Lung (tissue), 12 donors: ENCODE results near the gene RANBP1. TPM values are rescaled to one million over a fixed set of nuclear protein-coding genes. Genes with fewer than 3 reads are reported as not detected.

Source experiments
- ATAC-seq: fragments of 200-7000 bp; cut with Tn5 transposase; one replicate; pipeline ENCODE4 v1.9.1; 2020; ENCODE audit warnings: moderate number of reproducible peaks; ENCODE audit not compliant: insufficient read depth, low FRiP score
- DNase-seq, 3 donors: peaks; one replicate each; pipeline ENCODE4 v3.0.0-alpha.2; 2013 to 2017
- H3K27ac ChIP-seq, 2 donors: one replicate each; pipeline ENCODE4 v1.5.1; 2013; ENCODE audit warnings: mild to moderate bottlenecking in 2 of 2, moderate library complexity in 2 of 2, control low read depth in 1 of 2, inconsistent platforms in 1 of 2, low read depth in 1 of 2, low read length in 1 of 2
- H3K27me3 ChIP-seq, 3 donors: one replicate each; pipeline ENCODE4 v1.5.1; 2013; ENCODE audit warnings: low read length in 2 of 3; ENCODE audit not compliant: control insufficient read depth in 3 of 3, insufficient read depth in 3 of 3
- H3K36me3 ChIP-seq, 4 donors: one replicate each; pipeline ENCODE4 v1.5.1; 2013; ENCODE audit warnings: low read length in 4 of 4, mild to moderate bottlenecking in 1 of 4, moderate library complexity in 1 of 4; ENCODE audit not compliant: control insufficient read depth in 4 of 4, insufficient read depth in 4 of 4
- H3K4me1 ChIP-seq, 5 donors: one replicate each; pipeline ENCODE4 v1.5.1; 2013; ENCODE audit warnings: low read length in 5 of 5, mild to moderate bottlenecking in 2 of 5, moderate library complexity in 1 of 5; ENCODE audit not compliant: control insufficient read depth in 5 of 5, insufficient read depth in 5 of 5
- H3K4me3 ChIP-seq: one replicate; pipeline ENCODE4 v1.5.1; 2013; ENCODE audit warnings: mild to moderate bottlenecking, control low read depth, moderate library complexity
- H3K9ac ChIP-seq, 2 donors: one replicate each; pipeline ENCODE4 v1.5.1; 2013; ENCODE audit warnings: low read length in 2 of 2, control low read depth in 1 of 2; ENCODE audit not compliant: insufficient read depth in 1 of 2
- H3K9me3 ChIP-seq, 4 donors: one replicate each; pipeline ENCODE4 v1.5.1; 2013; ENCODE audit warnings: low read length in 3 of 4, mild to moderate bottlenecking in 1 of 4, moderate library complexity in 1 of 4; ENCODE audit not compliant: control insufficient read depth in 4 of 4, insufficient read depth in 3 of 4
- CTCF ChIP-seq: IDR thresholded peaks from 2 replicates; pipeline ENCODE4 v1.5.1; 2012; ENCODE audit warnings: mild to moderate bottlenecking; ENCODE audit errors: control extremely low read depth, extremely low read depth
- WGBS, 2 donors: extraction: QIAGEN DNeasy Blood & Tissue Kit; methylation state at CpG; one replicate each; pipeline ENCODE4 v1.1.7; 2013; 5-methylcytosine and 5-hydroxymethylcytosine counted together
- polyA plus RNA-seq, 2 donors: library from polyadenylated mRNA; stranded (reverse); fragments of 200-250 nt; gene quantifications; one replicate each; pipeline ENCODE4 v1.2.1, GENCODE V29; 2013
- total RNA-seq, 2 donors: library from RNA; depleted of rRNA in 1 of 2; stranded (reverse); fragments of >200 nt in 1 of 2; gene quantifications; one replicate each; pipeline ENCODE4 v1.2.1, GENCODE V29; 2014 to 2021
- donor health status: control.
- donor health status: control.
- donor health status: Bipolar disorder and iron deficiency.
- donor health status: healthy.
- donor health status: DM: yes; HTN: yes; CAD: no.

Gene RANBP1
- total and polyA plus RNA-seq, 4 donors: 72.9 to 119 (median 83.2) TPM

GRCh38 chr22:20111689-20112622, 3.9 kb upstream of the RANBP1 start:
- Histone ChIP-seq H3K4me3 (no peak overlapping the region), H3K36me3 (peaks cover 7 to 71% (median 23%) of the 10 kb centered on the region in 4 donors), H3K27ac (no peak overlapping the region), H3K9me3 (no peaks in the 10 kb centered on the region), H3K4me1 (peaks cover 0 to 11% (median 0%) of the 10 kb centered on the region in 5 donors), H3K9ac (no peak overlapping the region), H3K27me3 (no peaks in the 10 kb centered on the region)
- ATAC-seq: no peak
- no peak for TF ChIP-seq CTCF
- DNase-seq: no peak
- 73 to 82% methylated on average over 7 of the region's 7 CpGs for WGBS, 2 donors

- peaks cover 7 to 62% (median 15%) of the 10 kb centered on the region in 4 donors for H3K36me3 ChIP-seq
- no peak overlapping the region for H3K9ac ChIP-seq
- ATAC-seq (no peak), DNase-seq (no peak)
- H3K9me3 ChIP-seq: no peaks in the 10 kb centered on the region
- TF ChIP-seq CTCF: no peak
- H3K4me1 ChIP-seq: peaks cover 0 to 11% (median 0%) of the 10 kb centered on the region in 5 donors
- H3K4me3 ChIP-seq: no peak overlapping the region
- H3K27ac ChIP-seq: no peak overlapping the region
- no peaks in the 10 kb centered on the region for H3K27me3 ChIP-seq
- WGBS, 2 donors: 88 to 92% methylated on average over 26 of the region's 26 CpGs
Observed at GRCh38 chr22:20112623-20113511, 3.0 kb upstream of the RANBP1 start.

GRCh38 chr22:20113551-20114310, 2.2 kb upstream of the RANBP1 start:
- H3K4me3 ChIP-seq: no peak overlapping the region
- H3K27me3 ChIP-seq: no peaks in the 10 kb centered on the region
- H3K9ac ChIP-seq: no peak overlapping the region
- WGBS, 2 donors: 89 to 97% methylated on average over 17 to 19 of the region's 19 CpGs
- peaks cover 3 to 17% (median 3%) of the 10 kb centered on the region in 5 donors for H3K4me1 ChIP-seq
- DNase-seq (no peak), ATAC-seq (no peak)
- H3K9me3 ChIP-seq: no peaks in the 10 kb centered on the region
- TF ChIP-seq CTCF: no peak
- peaks cover 5 to 53% (median 12%) of the 10 kb centered on the region in 4 donors for H3K36me3 ChIP-seq
- no peak overlapping the region for H3K27ac ChIP-seq
